ENCODE measurements around the gene TM4SF1.
"Not testable (repeated sequence)": the region's sequence is repeated elsewhere in the genome, so short reads cannot be mapped to it uniquely, and the experiment has no call there.

Gene TM4SF1

DNA sequence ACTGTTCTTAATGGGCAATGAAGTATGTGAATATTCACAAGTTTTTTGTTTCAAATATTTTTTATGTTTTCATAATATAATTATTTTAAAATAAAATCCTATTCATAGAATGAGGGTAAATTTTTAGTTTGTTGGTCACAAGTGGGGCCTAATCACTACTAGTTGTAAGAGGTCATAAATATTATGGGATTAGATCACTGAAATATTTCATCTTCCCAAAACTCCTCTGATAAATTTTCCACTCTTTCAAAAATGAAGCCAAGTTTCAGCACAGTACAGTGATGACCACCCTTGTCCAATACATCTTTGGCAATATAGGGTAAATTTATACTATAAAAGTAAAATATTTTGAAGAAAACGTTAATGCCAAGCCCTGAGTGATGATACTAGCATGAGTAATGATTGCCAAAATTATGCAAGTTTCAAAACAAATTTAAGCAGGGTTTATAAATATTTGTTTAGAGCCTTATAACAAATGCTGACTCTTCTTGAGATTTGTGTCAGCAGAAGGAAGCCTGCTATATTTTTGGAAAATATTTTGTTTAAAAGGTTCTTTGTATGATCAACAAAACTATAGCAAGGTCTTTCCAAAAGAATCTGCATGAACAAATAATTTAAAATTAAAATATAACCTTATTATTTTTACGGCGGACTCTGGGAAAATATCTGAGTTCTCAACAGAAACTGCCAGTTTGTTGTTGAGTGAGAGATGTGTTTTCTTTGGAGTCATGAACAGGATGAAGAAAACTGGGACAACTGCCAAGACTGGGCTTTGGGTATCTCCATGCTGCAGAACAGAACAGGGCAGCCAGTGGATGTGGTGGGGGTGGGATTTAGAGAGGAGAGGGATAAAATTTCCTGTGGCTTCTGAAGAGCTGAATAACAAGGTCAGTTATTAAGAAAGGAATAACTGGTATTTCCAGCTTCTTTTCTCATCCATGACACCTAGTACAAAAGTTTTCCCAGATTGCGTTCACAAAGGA lies 17.9 kb upstream of the TM4SF1 start:
- DNase-seq (ENCODE audit: low spot score) = no peak

DNA sequence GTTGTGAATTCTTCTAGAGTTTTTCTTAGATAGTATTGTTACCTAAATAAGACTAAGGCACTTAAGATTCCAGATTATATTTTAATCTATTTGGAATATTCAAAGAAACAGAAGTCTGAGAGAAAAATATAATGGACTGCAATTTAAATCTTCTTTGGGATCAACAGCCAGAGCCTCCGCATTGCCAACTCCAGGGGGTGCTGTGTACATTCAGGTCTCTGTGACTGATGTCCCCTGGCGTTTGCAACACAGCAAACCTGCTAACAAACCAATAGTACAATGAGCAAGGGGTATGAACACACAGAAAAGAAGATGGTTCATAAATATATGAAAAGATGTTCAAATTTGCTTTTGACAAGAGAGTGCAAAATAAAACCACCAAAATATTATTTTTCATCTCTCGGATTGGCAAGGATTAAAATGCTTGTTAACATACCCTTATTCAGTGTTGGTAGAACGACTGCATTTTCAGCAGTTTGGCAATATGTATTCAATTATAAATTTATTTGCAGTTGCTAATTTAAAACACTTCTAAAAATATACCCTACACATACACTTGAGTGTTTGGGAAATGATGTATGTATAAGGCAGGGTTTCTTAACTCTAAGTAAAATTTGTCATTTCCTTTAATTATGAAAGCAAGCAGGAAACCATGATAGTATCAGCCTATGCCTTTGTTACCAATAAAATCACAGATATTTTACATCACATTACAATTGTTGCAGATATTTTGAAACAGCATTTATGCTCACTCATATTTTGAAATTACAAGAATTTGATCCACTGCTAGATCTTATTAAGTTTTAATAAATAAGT lies 16.1 kb upstream of the TM4SF1 start:
- peak; percentile 66 for DNase-seq (ENCODE audit: low spot score)

DNA sequence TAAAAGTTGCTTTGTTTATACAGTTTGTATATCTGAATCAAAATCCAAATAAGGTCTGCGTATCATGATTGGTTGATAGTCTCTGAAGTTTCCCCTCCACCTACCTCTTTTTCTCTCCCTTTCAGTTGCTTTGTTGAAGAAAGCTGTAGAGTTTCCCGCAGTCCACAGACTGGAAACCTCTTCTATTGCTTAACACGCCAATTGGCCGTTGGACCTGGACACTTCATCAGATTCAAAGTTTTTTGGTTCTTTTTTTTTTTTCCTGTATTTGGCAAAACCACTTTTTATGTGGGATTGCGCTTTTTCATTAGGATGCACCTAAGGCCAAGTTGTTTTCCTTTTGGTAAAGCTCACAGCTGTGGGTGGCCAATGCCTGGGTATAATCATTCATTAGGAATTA lies 14.5 kb upstream of the TM4SF1 start:
- DNase-seq (ENCODE audit: low spot score) = no peak

DNA sequence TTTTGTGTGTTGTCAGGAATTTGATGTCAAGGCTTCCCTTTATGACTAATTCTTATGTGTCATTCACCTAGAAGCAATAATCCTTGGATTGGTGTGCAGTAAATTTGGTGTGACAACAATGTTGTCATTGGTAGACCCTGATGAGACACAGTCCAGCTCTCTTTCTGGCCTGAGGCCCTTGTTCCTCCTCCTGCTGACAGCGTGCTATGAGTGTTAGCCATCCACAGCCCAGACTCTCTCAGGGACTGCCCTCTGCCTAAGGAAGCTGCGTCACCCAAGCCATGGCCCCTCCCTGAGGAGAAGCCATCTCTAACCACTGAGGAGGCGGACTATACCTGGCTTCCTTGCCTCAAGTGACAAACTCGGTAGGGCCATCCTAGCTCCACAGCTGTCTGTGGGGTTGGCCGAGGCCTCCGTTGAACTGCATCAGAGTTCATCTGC lies 13.3 kb upstream of the TM4SF1 start:
- no peak for DNase-seq (ENCODE audit: low spot score)

DNA sequence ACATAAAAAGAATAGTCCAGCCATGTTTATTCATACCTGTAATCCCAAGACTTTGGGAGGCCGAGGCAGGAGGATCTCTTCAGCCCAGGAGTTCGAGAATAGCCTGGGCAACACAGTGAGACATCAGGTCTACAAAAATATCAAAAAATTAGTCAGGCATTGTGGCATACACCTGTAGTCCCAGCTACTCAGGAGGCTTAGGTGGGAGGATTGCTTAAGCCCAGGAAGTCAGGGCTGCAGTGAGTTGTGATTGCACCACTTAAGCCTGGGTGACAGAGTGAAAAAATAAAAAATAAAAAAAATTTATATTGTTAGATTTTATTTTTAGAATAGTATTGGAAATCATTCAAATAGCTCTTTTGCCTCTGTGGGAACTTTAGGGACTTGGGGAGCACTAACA lies 12.8 kb upstream of the TM4SF1 start:
- DNase-seq (ENCODE audit: low spot score) = no peak

DNA sequence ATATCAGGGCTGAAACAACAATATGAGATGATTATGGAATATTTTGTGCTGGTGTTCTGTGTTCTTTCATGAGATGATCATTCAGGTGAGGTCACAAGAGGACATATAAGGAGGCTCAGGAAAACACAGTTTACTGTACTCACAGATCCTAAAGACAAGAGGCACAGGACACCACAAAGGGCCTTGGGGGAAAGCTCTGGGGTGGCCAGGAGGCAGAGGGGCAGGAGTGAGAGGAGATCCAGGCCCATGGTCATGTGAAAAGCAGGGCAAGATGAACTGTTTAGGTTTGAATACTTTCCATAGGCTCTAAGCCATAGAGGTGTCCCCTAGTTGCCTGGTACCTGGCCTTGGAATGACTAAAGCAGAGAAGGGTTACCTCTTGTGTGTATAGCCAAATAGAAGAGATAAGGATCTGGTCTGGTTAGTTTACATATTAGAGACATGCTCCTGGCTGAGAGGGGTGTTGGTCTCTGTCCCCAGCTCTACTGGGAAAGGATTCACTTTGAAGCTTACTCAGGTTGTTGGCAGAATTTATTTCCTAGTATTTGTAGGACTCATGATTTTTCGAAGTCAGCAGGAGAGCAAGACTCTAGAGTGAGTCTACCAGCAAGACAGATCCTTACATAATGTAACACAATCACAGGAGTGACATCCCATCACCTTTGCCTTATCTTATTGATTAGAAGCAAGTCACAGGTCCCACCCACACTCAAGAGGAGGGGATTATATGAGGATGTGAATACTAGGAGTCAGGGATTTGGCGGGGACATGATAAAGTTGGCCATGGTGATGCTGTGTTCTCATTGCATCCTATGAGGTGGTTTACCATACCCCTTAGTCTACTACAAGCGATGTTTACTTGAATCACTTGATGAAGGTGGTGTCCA lies 11.3 kb upstream of the TM4SF1 start:
- no peak for DNase-seq (ENCODE audit: low spot score)

DNA sequence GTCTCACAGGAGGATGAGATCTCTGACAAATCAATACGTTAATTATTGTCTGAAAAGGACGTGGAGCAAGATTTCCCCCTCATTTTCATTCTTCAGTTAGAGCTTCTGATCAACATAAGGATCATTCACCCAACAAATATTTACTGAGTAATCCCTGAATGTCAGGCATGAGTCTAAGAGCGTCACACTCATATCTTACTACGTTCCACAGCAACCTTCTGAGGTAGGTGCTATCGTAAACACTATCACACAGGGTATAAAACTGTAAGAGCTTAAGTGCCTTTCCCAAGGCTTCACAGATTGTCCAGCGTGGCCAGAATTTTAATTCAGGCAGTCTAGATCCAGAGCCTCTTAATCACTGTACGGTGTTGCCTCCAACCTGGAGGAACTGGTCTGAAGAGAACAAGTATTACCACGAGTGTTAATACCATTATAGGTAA lies 10.6 kb upstream of the TM4SF1 start:
- DNase-seq (ENCODE audit: low spot score) = no peak

DNA sequence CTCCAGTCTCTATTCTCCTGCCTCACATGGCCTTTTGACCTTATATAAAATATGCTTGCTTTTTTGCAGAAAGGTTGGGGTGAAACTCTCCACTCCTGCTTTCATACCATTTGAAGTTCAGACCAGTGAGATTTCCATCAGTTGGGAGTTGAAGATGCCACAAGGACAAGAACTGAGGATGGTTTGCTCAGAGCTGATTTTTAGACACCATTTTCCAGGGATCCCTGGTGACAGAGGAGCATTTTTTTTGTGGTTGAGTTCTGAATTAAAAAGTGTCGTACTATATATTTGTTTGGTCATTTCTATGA lies 8.8 kb upstream of the TM4SF1 start:
- DNase-seq (ENCODE audit: low spot score) = no peak

DNA sequence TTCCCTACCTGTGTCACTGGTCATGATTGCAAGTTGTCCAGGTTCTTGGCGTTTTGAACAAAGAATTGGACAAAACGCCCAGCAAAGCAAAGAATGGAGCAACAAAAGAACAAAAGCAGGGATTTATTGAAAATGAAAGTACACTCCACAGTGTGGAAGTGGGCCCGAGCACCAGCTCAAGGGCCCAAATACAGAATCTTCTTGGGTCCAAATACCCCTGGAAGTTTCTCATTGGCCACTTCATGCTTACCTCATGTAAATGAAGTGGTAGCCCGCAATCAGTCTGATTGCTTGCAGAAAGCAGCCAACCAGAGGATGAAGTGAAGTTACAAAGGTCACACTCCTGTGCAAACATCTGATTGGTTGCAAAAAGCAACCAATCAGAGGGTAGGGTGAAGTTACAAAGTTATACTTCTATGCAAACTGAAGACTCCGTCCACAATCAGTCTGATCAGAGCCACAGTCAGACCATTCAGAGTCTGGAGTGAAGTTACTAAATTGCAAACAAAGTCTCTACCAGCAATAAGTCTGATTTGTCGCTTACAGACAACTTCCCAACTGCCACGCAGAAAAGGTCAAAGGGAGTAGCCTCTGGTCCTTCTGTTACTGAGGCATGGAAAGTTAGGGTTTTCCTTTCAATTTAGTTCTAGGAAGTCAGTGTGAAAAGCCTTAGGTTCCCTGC lies 8.3 kb upstream of the TM4SF1 start:
- DNase-seq (ENCODE audit: low spot score) = no peak

DNA sequence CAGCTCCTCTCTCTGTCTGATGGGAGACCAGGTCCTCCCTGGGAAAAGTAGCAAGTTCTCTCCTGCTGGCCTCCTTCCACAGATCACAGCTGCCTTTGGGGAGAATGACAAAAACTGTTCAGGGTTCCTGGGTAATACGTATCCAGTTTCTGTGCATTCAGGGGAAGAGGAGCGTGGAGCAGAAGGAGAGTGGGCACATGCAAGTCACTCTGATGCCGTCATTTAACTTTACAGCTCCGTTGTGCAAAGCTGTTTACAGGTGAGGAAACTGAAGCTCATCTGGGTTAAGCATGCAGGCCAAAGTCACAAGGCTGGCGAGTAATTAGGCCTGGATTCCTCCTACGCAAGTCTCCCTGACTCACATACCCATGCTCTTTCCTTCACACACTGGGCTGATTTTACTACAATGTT lies 7.5 kb upstream of the TM4SF1 start:
- DNase-seq (ENCODE audit: low spot score) = no peak

DNA sequence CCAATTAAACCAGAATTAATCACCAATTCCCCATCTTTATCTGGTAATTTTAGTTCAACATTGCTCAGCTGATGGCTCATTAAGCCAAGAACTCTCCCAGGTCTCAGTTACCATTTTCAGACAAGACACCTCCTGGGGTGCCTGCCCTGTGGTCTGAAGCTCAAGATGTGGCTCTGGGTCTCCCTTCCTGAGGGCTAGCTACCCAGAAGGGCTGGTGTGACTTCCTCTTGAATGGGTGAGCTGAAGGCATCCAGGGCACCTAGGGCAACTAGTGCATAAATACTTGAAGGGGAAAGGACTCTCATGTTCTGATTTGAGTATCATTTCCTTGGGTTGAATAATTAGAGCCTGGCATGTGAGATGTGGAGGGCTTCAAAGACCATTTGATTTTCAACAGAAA lies 6.7 kb upstream of the TM4SF1 start:
- no peak for DNase-seq (ENCODE audit: low spot score)

DNA sequence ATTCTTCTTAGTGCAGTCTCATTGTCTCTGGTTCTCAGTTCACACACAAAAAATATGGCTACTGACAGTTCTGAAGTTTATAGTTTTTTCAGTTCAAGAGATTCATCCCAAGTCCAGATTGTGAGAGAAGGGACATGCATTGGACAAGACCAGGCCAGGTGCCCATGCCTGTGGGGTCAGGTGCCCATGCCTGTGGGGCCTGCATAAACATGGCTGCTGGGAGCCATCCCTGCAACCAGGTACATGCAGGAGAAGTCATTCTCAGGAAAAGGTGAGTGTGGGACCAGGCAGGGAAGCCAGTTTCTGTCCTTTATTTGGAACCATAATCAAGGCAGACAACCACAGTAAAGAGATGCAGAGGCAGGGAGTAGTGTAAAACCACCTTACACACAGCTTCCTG lies 6.3 kb upstream of the TM4SF1 start:
- DNase-seq (ENCODE audit: low spot score) = no peak

DNA sequence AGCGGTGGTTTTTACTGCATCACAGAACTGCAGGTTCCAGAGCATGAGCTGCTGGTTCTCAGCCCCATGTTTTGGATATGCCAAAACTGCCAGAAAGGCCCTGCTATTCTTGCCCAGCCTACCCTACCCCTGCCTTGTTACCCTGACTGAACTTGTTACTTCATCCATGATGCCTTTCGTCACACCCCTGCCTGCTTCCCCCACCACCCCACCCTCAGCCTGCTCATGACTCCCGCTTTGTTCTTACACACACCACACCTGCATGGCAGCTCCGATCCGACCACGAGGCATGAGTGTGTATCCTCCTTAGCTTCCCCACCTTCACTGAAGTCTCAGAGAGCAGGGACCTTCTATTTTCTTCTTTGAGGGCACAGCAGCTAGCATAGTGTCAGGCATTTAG lies 5.1 kb upstream of the TM4SF1 start:
- DNase-seq (ENCODE audit: low spot score) = no peak

DNA sequence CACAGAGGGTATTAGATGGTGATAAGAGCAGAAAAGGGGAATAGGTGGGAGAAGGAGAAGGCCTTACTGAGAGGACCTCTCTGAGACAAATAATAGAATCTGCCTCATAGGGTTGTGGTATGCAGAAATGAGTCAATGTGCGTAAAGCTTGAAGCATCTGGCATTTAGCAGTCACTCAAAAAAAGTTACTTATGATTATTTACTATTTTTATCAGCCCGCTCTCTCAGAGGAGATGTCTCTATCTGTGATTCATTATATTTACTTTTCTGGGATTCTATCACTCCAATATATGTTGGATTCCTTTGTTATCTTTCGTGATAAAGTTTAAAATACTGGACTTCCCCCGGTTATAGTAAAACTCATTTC lies 4.6 kb upstream of the TM4SF1 start:
- no peak for DNase-seq (ENCODE audit: low spot score)

DNA sequence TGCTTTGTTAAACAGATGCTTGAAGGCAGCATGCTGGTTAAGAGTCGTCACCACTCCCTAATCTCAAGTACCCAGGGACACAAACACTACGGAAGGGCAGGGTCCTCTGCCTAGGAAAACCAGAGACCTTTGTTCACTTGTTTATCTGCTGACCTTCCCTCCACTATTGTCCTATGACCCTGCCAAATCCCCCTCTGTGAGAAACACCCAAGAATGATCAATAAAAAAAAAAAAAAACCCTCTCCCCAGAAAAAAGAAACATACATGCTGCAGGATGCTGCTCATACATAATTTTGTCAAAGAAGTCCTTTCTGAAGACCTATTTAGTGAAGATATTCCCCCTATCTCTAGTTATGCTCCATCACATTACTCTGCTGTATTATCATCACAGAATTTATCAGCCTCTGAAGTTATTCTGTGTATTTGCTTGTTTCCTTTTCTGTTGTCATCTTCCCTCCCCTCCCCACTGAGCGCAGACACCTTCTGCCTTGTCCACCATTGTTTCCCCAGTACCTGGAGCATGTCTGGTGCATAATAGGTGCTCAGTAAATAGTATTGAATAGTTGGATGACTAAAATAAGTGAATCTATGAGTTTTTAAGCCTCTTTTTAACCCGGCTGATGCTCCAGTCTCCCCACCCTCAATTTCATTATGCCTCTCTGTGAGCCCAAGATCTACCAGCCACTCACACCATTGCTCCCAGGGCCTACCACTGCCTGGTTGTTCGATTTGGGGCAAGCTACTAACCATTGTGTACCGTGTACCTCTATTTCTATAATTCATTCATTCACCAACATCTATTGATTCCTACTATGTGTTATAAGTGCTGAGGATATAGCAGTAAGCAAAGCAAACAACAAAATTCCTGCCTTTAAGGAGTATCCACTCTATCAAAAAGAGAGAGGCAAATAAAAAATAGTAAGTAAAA lies 4.0 kb upstream of the TM4SF1 start:
- no peak for DNase-seq (ENCODE audit: low spot score)

DNA sequence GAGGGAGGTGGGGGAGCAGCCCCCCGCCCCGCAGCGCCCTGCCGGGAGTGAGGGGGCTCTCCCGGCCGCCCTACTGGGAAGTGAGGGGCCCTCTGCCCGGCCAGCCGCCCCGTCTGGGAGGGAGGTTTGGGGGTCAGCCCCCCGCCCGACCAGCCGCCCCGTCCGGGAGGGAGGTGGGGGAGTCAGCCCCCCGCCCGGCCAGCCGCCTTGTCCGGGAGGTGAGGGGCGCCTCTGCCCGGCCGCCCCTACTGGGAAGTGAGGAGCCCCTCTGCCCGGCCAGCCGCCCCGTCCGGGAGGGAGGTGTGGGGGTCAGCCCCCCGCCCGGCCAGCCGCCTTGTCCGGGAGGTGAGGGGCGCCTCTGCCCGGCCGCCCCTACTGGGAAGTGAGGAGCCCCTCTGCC lies 2.8 kb upstream of the TM4SF1 start:
- DNase-seq (ENCODE audit: low spot score) = not testable (repeated sequence)

DNA sequence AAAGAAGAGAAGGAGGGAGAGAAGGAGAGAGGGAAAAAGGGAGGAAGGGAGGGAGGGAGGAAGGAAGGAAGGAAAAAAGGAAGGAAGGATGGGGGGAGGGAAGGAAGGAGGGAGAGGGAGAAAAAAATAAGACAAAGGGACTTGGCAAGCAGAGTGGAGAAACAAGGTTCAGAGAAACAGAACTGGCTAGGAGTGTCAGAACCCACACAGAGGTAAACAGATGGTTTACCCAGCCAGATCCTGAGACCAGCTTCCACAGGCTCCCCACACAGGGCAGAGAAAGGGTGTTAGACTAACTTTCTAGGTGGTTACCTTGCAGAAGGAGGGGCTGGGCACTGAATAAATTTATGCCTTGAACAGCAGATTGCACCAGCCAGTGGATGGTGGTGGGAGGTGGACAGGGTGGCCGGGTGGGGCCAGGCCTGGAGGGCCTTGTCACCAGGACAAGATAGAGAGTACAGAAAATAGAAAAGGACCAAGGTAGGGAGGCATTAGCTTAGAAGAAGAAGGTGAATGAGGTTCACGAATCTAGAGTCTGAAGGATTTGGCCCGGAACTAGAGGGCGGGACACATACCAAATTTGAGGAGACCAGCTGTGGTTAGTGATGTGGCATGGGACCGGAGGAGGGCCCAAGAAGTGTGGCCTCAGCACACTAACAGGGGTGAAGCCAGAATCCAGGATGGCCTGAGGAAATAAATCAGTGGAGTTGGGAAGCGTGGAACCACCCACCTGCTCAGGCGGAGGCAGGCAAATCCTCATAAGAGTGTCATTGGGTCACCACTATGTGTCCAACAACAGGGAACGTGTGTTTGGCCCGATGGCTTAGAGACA lies 1.2 kb upstream of the TM4SF1 start:
- DNase-seq (ENCODE audit: low spot score) = no peak

DNA sequence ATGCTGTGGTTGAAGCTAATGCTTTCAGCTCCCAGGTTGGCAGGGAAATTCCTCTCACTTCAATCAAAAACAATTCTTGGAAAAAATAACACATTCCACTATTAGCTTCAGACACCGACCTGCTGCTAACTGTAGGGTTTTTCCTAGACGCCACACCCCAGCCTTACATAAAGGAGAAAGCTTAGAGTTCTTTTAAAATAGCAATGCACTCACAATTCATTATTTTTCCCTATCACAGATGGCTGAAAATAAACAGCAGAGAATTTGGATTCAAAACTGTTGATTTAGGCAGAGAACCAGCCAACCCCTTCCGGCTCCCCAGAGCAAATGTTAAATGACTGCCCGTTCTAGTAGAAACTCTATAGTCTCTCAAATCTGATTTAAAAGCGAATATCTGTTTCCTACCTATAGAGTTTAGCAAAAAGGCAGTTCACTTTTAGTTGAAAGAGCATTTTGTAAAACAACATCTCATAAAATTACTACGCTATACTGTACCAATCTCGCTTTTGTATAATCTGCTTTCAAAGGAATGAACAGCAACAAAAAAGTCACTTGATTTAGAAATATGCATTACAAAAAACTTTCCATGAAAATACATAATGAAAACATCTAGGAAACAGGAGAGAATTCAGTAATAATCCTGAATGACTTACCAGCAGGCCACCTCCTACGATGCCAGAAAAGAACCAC lies 586 bp downstream of the TM4SF1 start:
- no peak for DNase-seq (ENCODE audit: low spot score)
